Ascending aorta (tissue), 2 donors: Measurements from ENCODE around the gene BOD1L1. TPM values are rescaled to one million over a fixed set of nuclear protein-coding genes. Genes with fewer than 3 reads are reported as not detected.
A peak's percentile ranks its signal among the peaks of the same experiment; 100 is the strongest.

ENCODE experiments used
- DNase-seq, 2 donors: peaks; one replicate each; pipeline ENCODE4 v3.0.0-alpha.2; 2019; ENCODE audit warnings: low spot score in 2 of 2
- H3K27ac ChIP-seq, 2 donors: fragments of 200-600 bp; sonication (generic); one replicate each; pipeline ENCODE4 v1.5.1; 2016 to 2017; ENCODE audit warnings: mild to moderate bottlenecking in 1 of 2
- H3K27me3 ChIP-seq: fragments of 200-600 bp; sonication (generic); one replicate; pipeline ENCODE4 v1.5.1; 2017
- H3K36me3 ChIP-seq, 2 donors: fragments of 200-600 bp; sonication (generic); one replicate each; pipeline ENCODE4 v1.5.1; 2016
- H3K4me1 ChIP-seq, 2 donors: fragments of 200-600 bp; sonication (generic); one replicate each; pipeline ENCODE4 v1.5.1; 2016 to 2017; ENCODE audit warnings: mild to moderate bottlenecking in 1 of 2
- H3K4me3 ChIP-seq, 2 donors: fragments of 200-600 bp; sonication (generic); one replicate each; pipeline ENCODE4 v1.5.1; 2016 to 2017; ENCODE audit warnings: mild to moderate bottlenecking in 1 of 2
- H3K9me3 ChIP-seq, 2 donors: fragments of 200-600 bp; sonication (generic); one replicate each; pipeline ENCODE4 v1.5.1; 2016
- intact Hi-C: fragments of 100-400 bp; cut with DNase I; formaldehyde crosslinking; loops from one replicate; pipeline ENCODE4 v1.15.1; 2023
- total RNA-seq: library from RNA; depleted of rRNA; stranded (reverse); fragments of >200 nt; gene quantifications from one replicate; pipeline ENCODE4 v1.1.0, GENCODE V29; 2016
- TF ChIP-seq, protein P1 (sequence below), 3 experiments: fragments of 200-600 bp in 2 of 3; fragments of 450-650 bp in 1 of 3; sonication (generic) in 2 of 3; IDR thresholded peaks; one replicate each; pipeline ENCODE4 v1.5.1; 2016 to 2019; ENCODE audit warnings: antibody characterized with exemption in 3 of 3, mild to moderate bottlenecking in 1 of 3, moderate library complexity in 1 of 3

BOD1L1 gene
- total RNA-seq, 1 donor from 2014 or later: 8.4 TPM

DNA sequence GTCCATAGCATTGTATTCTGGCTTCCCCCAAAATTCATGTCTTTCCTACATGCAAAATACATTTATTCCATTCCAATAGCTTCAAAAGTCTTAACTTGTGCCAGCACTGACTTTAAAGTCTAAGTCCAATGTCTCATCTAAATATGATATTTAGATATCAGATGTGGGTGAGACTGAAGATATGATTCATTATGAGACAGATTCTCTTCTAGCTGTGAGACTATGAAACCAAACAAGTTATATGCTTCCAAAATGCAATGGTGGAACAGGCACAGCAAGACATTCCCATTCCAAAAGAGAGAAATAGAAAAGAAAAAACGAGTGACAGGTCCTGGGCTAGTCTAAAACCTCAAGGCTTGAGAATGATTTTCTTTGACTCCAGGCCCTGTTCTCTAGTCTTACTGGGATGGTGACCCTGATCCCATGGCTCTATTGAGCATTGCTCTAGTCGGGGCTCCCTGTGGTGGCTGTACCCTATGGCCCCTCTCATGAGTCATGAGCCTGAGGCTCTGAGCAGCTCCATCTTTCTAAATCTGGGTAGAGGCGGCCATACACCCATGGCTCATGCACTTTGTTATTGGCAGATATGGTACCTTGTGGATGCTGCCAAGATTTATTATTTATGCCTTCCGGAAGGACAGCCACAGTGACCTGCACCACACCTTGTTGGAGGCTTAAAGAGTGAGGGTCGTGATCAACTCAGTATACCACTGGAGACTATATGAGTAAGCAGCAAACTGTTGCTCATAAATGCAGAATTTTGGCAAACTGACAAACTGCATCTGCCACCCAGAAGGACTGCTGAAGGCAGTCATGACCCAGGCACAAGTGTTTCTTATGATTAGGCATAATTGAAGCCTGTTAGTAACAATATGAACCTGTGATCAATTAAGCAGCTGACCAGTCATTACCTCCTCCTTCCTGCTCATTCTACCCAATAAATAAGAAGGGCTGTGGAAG is 38.5 kb upstream of the BOD1L1 start:
- no peak for DNase-seq
- H3K27ac ChIP-seq: no peak overlapping the region
- intact Hi-C loops: no loop called here

GRCh38 chr4:13659341-13660070 is 32.0 kb upstream of the BOD1L1 start:
- no peaks in the 10 kb centered on the region for H3K4me1 ChIP-seq
- no peak for DNase-seq
- H3K9me3 ChIP-seq: no peaks in the 10 kb centered on the region
- TF ChIP-seq, protein P1, sequence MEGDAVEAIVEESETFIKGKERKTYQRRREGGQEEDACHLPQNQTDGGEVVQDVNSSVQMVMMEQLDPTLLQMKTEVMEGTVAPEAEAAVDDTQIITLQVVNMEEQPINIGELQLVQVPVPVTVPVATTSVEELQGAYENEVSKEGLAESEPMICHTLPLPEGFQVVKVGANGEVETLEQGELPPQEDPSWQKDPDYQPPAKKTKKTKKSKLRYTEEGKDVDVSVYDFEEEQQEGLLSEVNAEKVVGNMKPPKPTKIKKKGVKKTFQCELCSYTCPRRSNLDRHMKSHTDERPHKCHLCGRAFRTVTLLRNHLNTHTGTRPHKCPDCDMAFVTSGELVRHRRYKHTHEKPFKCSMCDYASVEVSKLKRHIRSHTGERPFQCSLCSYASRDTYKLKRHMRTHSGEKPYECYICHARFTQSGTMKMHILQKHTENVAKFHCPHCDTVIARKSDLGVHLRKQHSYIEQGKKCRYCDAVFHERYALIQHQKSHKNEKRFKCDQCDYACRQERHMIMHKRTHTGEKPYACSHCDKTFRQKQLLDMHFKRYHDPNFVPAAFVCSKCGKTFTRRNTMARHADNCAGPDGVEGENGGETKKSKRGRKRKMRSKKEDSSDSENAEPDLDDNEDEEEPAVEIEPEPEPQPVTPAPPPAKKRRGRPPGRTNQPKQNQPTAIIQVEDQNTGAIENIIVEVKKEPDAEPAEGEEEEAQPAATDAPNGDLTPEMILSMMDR (IDR thresholded peaks at IDR 0.05): no peak
- no peaks in the 10 kb centered on the region for H3K27me3 ChIP-seq
- H3K4me3 ChIP-seq: no peak overlapping the region
- H3K36me3 ChIP-seq: no peaks in the 10 kb centered on the region
- H3K27ac ChIP-seq: no peak overlapping the region
- intact Hi-C loops: loop anchor here (10.0 kb wide), 1 partner anchor 1345 kb away; the partner anchor contains the start of gene CPEB2

More for the DNA sequence above, 38.5 kb upstream of the BOD1L1 start:
- H3K36me3 ChIP-seq: no peaks in the 10 kb centered on the region
- no peak overlapping the region for H3K4me3 ChIP-seq
- H3K4me1 ChIP-seq: no peaks in the 10 kb centered on the region
- TF ChIP-seq, protein P1 (IDR thresholded peaks at IDR 0.05): no peak
- peaks cover 0 to 2% of the 10 kb centered on the region in 2 donors for H3K9me3 ChIP-seq
- no peaks in the 10 kb centered on the region for H3K27me3 ChIP-seq

- Histone ChIP-seq H3K9me3 (no peaks in the 10 kb centered on the region), H3K27me3 (no peaks in the 10 kb centered on the region), H3K4me1 (peaks cover 0 to 4% of the 10 kb centered on the region in 2 donors), H3K36me3 (no peaks in the 10 kb centered on the region), H3K27ac (no peak overlapping the region), H3K4me3 (peak overlapping the region in 1 of 2 donors; percentile 42)
- TF ChIP-seq, protein P1 (IDR thresholded peaks at IDR 0.05): peak; percentile 38 to 73 (median 69)
- peak in 1 of 2 donors; percentile 74 for DNase-seq
- intact Hi-C loops: loop anchor here (10.0 kb wide), 1 partner anchor 1348 kb away; the partner anchor contains the start of gene CPEB2
Observed at GRCh38 chr4:13656569-13657405, 29.3 kb upstream of the BOD1L1 start.

DNA sequence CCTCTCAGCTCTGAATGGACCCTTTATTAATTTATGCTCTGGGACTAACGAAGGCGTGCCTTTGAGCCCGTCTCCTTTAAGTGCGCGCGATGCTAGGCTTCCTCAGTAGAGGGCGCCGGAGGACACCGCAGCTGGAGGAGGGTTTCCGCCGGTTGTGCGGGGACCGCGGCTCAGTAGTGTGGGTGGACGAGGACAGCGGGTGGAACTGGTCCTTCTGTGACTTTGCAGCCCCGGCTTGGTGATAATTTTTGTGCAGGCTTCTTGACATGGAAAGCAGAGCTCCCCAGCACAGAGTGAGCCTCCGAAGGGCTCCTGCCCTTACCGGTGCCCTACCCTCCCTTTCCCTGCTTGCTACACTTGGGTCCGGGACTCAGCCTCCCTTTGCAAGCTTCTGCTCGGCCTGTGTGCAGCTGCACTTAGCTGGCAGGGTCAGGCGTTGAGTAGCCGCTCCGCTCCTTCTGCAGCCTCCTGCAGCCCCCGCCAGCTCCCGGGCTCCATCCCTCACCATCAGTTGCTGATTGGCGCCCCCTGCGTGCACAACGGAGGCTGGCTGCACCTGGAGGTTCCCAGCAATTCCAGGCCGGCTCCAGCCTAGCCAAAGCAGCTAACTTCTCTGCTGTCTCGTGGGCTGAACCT is 26.8 kb upstream of the BOD1L1 start:
- H3K27ac ChIP-seq: peak overlapping the region in 1 of 2 donors; percentile 22
- TF ChIP-seq, protein P1 (IDR thresholded peaks at IDR 0.05): peak; percentile 58 to 82 (median 74)

More for the DNA sequence above, 26.8 kb upstream of the BOD1L1 start:
- peak overlapping the region; percentile 61 to 66 for H3K4me3 ChIP-seq
- H3K27me3 ChIP-seq: no peaks in the 10 kb centered on the region
- H3K4me1 ChIP-seq: peaks cover 0 to 4% of the 10 kb centered on the region in 2 donors
- DNase-seq: peak in 1 of 2 donors; percentile 89
- H3K9me3 ChIP-seq: no peaks in the 10 kb centered on the region
- no peaks in the 10 kb centered on the region for H3K36me3 ChIP-seq
- intact Hi-C loops: loop anchor here (2.0 to 10.0 kb wide), 2 partner anchors 27 to 1351 kb away; partner anchors contain the start of genes BOD1L1 and CPEB2
